Activated CD4-positive, alpha-beta T cell treated with anti-CD3 and anti-CD28 coated beads, Interleukin-2, Interleukin-4, amounts not matched to agents 100 ng/mL and 50 ng/mL, durations not matched to agents 16 hours and 8 hours (primary cell): ENCODE measurements around the gene KDM4C.

ENCODE experiments used
- DNase-seq: peaks from one replicate; pipeline ENCODE4 v3.0.0-alpha.2; 2020; ENCODE audit warnings: low spot score

The KDM4C gene

GRCh38 chr9:7212101-7212500 is 454.3 kb downstream of the KDM4C start:
- no peak for DNase-seq

GRCh38 chr9:7216004-7216841 is 458.4 kb downstream of the KDM4C start:
- DNase-seq = peak; percentile 55

GRCh38 chr9:7223981-7224380 is 466.2 kb downstream of the KDM4C start:
- DNase-seq = no peak
